Choroid plexus epithelial cell (primary cell): ENCODE measurements around the gene RIMS1.
A peak's percentile ranks its signal among the peaks of the same experiment; 100 is the strongest.
"Not testable (repeated sequence)": the region's sequence is repeated elsewhere in the genome, so short reads cannot be mapped to it uniquely, and the experiment has no call there.

Experiments
- DNase-seq: peaks from one replicate; pipeline ENCODE4 v3.0.0-alpha.2; 2010; ENCODE audit warnings: low read depth
- H3K4me3 ChIP-seq: 2 replicates; pipeline ENCODE4 v1.5.1; 2011; ENCODE audit warnings: low read depth, mild to moderate bottlenecking, control low read depth, low read length, moderate library complexity
- TF ChIP-seq, protein P1 (sequence below): conservative IDR thresholded peaks from 2 replicates; pipeline ENCODE4 v1.5.1; 2011; ENCODE audit warnings: low read depth, mild to moderate bottlenecking, control low read depth, inconsistent platforms, low read length, moderate library complexity

RIMS1 gene

DNA sequence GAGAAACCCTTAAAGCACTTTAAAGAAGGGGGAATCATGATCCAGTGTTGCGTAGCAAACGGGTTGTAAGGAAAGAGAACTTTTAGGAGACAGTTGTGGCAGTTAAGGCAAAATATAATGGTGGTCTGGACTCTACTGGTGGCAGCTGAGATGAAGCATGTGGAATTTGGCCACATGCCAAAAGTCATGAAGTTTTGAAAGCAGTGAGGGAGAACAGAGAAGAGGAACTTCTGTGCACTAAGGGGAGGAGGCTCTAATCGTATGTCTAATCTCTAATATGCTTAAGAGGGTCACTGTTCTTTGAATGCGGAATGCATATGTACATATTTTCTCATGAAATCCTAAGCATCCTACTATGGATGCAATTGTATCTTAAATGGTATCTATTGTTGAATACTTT is 91.5 kb downstream of the RIMS1 start:
- TF ChIP-seq, protein P1, sequence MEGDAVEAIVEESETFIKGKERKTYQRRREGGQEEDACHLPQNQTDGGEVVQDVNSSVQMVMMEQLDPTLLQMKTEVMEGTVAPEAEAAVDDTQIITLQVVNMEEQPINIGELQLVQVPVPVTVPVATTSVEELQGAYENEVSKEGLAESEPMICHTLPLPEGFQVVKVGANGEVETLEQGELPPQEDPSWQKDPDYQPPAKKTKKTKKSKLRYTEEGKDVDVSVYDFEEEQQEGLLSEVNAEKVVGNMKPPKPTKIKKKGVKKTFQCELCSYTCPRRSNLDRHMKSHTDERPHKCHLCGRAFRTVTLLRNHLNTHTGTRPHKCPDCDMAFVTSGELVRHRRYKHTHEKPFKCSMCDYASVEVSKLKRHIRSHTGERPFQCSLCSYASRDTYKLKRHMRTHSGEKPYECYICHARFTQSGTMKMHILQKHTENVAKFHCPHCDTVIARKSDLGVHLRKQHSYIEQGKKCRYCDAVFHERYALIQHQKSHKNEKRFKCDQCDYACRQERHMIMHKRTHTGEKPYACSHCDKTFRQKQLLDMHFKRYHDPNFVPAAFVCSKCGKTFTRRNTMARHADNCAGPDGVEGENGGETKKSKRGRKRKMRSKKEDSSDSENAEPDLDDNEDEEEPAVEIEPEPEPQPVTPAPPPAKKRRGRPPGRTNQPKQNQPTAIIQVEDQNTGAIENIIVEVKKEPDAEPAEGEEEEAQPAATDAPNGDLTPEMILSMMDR: no peak
- peak; percentile 0 for DNase-seq
- no peak overlapping the region for H3K4me3 ChIP-seq

DNA sequence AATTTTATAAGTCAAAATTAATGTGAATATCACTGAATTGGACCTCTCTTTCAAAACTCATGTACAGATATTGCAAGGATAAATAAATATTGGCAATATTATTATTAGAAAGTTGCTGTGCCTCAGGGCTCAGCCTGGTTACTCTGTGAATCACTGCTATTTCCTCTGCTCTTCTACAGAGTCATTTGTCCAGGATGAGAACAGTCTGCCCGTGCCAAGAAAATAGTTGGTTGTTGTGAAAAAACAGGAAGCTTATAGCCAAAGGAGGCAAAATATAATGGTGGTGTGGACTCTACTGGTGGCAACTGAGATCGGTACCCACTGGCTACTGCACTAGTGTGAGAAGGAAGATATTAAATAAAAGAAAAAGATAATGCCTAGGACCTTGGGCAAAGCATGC is 93.6 kb downstream of the RIMS1 start:
- H3K4me3 ChIP-seq: no peak overlapping the region
- TF ChIP-seq, protein P1: no peak
- no peak for DNase-seq

DNA sequence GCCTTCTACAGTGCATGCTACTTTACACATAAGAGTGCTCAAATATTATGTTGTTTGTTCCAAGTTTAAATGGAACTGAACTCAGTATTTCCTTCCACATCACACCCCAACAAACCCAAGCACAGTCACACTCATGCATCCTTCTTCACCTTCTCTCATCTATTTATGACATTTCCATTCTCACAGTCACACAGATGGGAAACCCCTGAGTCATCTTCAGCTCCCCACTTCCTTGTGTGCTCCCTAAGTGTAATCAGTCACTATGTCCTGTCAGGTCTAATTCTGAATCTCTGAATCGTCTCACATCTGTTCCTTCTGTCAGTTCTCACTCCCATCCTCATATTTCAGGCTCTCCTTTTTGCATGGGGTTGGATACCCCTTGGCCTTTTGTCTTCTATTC is 96.0 kb downstream of the RIMS1 start:
- no peak for DNase-seq
- TF ChIP-seq, protein P1: no peak
- no peak overlapping the region for H3K4me3 ChIP-seq

DNA sequence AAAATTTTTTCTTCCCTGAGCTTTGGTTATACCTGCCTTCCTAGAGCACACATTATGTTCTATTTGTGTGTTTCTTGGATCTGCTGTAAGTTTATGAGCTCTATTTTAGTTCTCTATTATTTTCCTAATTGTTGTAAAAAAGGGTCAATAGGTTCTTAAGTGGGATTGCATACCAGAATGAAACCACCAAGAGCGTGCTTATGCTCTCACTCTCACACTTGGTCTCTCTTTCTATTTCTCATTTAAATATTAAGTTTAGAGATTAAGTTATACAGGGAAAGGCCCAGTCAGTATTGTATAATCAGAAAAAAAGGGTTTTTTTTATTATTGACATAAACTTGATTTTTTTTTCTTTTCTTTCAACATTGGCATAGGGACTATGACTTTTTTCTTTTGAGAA is 96.8 kb downstream of the RIMS1 start:
- no peak overlapping the region for H3K4me3 ChIP-seq
- TF ChIP-seq, protein P1: no peak
- DNase-seq: no peak

DNA sequence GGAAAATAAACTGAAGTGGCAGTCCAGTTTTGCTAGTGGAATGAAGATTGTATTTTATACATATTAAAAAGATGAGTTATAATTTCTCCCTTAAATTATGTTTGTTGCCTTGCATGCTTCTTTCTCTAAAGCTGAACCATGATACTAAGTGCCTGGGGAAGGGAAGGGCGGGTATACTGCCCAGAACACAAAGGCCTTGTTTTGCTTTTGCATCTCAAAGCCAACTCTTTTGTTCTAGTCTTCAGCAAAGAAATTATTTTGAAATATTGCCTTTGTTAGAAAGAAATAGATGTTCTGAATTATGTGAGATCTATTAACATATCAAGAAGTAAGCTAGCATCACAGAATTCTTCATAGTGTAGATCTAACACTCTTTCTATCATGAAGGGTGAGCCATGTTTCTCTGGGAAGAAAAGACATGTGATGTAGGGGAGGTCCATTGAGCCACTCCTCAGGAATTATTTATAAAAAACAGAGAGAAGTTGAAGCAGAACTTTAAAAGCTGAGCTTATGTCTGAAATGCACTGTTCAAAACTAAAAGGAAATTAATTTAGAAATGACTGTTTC is 108.4 kb downstream of the RIMS1 start:
- no peak for DNase-seq
- no peak overlapping the region for H3K4me3 ChIP-seq
- TF ChIP-seq, protein P1: no peak

DNA sequence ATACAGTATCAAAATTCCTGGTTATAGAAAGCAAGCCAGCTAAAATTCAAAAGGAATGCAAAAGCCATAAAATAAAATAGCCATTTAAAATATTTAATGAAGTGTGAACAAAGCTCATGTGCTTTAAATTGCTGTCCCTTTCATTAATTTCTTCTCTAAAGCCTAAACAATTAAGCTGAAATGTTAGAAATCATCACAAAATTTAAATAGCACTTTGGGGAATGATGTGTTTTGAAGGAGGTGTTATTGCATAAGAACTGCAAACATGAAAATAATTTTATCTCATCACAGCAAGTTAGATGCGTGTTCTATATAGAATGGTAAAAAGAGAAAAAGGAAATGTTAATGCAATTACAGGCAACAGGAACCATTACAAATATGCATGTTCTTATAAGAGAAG is 111.0 kb downstream of the RIMS1 start:
- no peak overlapping the region for H3K4me3 ChIP-seq
- TF ChIP-seq, protein P1: no peak
- DNase-seq: no peak

DNA sequence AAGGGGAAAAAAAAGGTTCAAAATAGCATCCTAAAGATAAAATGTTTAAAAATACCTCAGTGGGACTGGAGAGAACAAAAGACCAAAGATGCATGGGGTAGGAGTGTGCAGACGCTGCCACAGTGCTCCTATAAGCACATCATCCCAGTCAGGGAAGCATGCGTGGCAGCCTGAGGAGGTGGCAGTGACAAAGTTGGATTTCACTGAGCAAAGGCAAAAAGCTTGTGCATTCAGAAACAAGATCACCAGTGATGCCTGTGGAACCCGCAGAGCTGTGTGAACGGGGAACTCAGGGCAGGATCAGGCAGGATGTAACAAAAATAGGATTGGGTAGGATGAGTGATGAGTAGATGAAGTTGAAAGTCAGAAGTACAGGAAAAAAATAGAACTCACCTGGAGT is 116.1 kb downstream of the RIMS1 start:
- TF ChIP-seq, protein P1: no peak
- DNase-seq: no peak
- H3K4me3 ChIP-seq: no peak overlapping the region

DNA sequence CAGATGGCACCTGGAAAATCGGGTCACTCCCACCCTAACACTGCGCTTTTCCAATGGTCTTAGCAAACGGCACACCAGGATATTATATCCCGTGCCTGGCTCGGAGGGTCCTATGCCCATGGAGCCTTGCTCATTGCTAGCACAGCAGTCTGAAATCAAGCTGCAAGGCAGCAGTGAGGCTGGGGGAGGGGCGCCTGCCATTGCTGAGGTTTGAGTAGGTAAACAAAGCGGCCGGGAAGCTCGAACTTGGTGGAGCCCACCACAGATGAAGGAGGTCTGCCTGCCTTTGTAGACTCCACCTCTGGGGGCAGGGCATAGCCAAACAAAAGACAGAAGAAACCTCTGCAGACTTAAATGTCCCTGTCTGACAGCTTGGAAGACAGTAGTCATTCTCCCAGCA is 120.2 kb downstream of the RIMS1 start:
- not testable (repeated sequence) for DNase-seq, H3K4me3 ChIP-seq
